Adrenal gland (tissue), 12 donors: ENCODE results near the gene PTPRN2. TPM values are rescaled to one million over a fixed set of nuclear protein-coding genes. Genes with fewer than 3 reads are reported as not detected.
"Not testable (repeated sequence)": the region's sequence is repeated elsewhere in the genome, so short reads cannot be mapped to it uniquely, and the experiment has no call there.

ENCODE experiments used
- DNase-seq, 7 donors: peaks; one replicate each; pipeline ENCODE4 v3.0.0-alpha.2; 2019 to 2020
- H3K27ac ChIP-seq, 5 donors: fragments of 200-600 bp; sonication (generic) in 4 of 5; 1 replicate in 3 of 5; 2 replicates in 2 of 5; pipeline versions ENCODE4 v1.5.1 to v1.8.0; 2016 to 2020; ENCODE audit warnings: mild to moderate bottlenecking in 1 of 5
- H3K27me3 ChIP-seq: fragments of 200-600 bp; 2 replicates; pipeline ENCODE4 v1.8.0; 2021
- H3K36me3 ChIP-seq, 2 donors: fragments of 200-600 bp; replicated peaks in 1 of 2; 1 replicate in 1 of 2; 2 replicates in 1 of 2; pipeline versions ENCODE4 v1.5.1 to v1.8.0; 2018 to 2022
- H3K4me1 ChIP-seq, 2 donors: fragments of 200-600 bp; replicated peaks in 1 of 2; 1 replicate in 1 of 2; 2 replicates in 1 of 2; pipeline versions ENCODE4 v1.5.1 to v1.8.0; 2018 to 2021
- H3K4me3 ChIP-seq, 4 donors: fragments of 200-600 bp; sonication (generic) in 3 of 4; one replicate each; pipeline ENCODE4 v1.5.1; 2016 to 2018
- H3K9me3 ChIP-seq, 3 donors: fragments of 200-600 bp; sonication (generic) in 1 of 3; replicated peaks in 1 of 3; 1 replicate in 2 of 3; 2 replicates in 1 of 3; pipeline versions ENCODE4 v1.5.1 to v1.8.0; 2016 to 2021
- CTCF ChIP-seq, 6 experiments: fragments of 450-650 bp in 4 of 6; fragments of 200-600 bp in 2 of 6; sonication (generic) in 1 of 6; IDR thresholded peaks; 1 replicate in 5 of 6; 2 replicates in 1 of 6; pipeline versions ENCODE4 v1.5.1 to v1.8.0; 2016 to 2021; ENCODE audit warnings: antibody characterized with exemption in 6 of 6, mild to moderate bottlenecking in 2 of 6, moderate library complexity in 1 of 6
- POLR2A ChIP-seq, 2 donors: fragments of 450-650 bp; IDR thresholded peaks; one replicate each; pipeline ENCODE4 v1.6.1; 2017; ENCODE audit warnings: antibody characterized with exemption in 2 of 2, mild to moderate bottlenecking in 2 of 2, moderate library complexity in 1 of 2
- WGBS, 4 donors: extraction: QIAGEN DNeasy Blood & Tissue Kit in 2 of 4; methylation state at CpG; one replicate each; pipeline versions ENCODE4 v1.1.5 to v1.1.7; 2013 to 2017; 5-methylcytosine and 5-hydroxymethylcytosine counted together
- intact Hi-C, 2 donors: fragments of 100-400 bp; cut with DNase I; formaldehyde crosslinking; loops; one replicate each; pipeline versions ENCODE4 v1.14.1 to v1.15.0; 2022 to 2023
- polyA plus RNA-seq, 3 donors: library from polyadenylated mRNA; stranded (reverse); fragments of 200-250 nt in 2 of 3; fragments of 350-450 nt in 1 of 3; fragmentation: Illumina TruSeq in 1 of 3; extraction: RNeasy Lipid Tissue Mini Kit (QIAGEN cat#74804) in 1 of 3; gene quantifications; one replicate each; pipeline ENCODE4 v1.2.3, GENCODE V29; 2013 to 2014
- total RNA-seq, 9 donors: library from RNA; depleted of rRNA in 4 of 9; stranded (reverse); fragments of >200 nt in 4 of 9; fragments of 120-200 nt in 1 of 9; fragmentation: NEBNext Ultra II Directional in 1 of 9; extraction: Animal tissue kit (Norgen Biotek cat#: 25700) in 1 of 9; gene quantifications; one replicate each; pipeline versions ENCODE4 v1.1.0 to v1.2.4, GENCODE V29; 2013 to 2023
- donor health status: healthy with polysubstance abuse.
- donor health status: Bipolar disorder and iron deficiency.
- donor health status: DM: yes; HTN: yes; CAD: no.
- donor health status: DM: no; HTN: no; CAD: no.
- donor health status: DM: no; HTN: no; CAD: no.
- donor health status: DM: yes; HTN: yes; CAD: no.

The PTPRN2 gene
- total and polyA plus RNA-seq, 12 donors: 2.2 to 16.2 (median 3.4) TPM

- Histone ChIP-seq H3K9me3 (no peaks in the 10 kb centered on the region), H3K27ac (no peak overlapping the region), H3K4me1 (no peaks in the 10 kb centered on the region), H3K36me3 (no peaks in the 10 kb centered on the region), H3K27me3 (no peaks in the 10 kb centered on the region), H3K4me3 (no peak overlapping the region)
- TF ChIP-seq CTCF (IDR thresholded peaks at IDR 0.05) (no peak), POLR2A (IDR thresholded peaks at IDR 0.05) (no peak)
- 83 to 86% (median 84%) methylated on average over 9 of the region's 9 CpGs for WGBS, 4 donors
- intact Hi-C loops: loop anchor here in 1 of 2 donors (10.0 kb wide), 1 partner anchor 58 kb away; no protein-coding TSS in a partner anchor
- DNase-seq: no peak
Observed at GRCh38 chr7:157726764-157727163, 860.9 kb downstream of the PTPRN2 start.

GRCh38 chr7:157725312-157725711 is 862.3 kb downstream of the PTPRN2 start:
- H3K9me3 ChIP-seq, H3K4me1 ChIP-seq, H3K36me3 ChIP-seq, H3K4me3 ChIP-seq, DNase-seq, H3K27ac ChIP-seq, H3K27me3 ChIP-seq: not testable (repeated sequence)
- intact Hi-C loops: loop anchor here in 1 of 2 donors (10.0 kb wide), 1 partner anchor 59 kb away; no protein-coding TSS in a partner anchor
- WGBS, 4 donors: 57 to 74% (median 64%) methylated on average over 7 to 10 of the region's 10 CpGs

- no peak overlapping the region for H3K4me3 ChIP-seq
- no peaks in the 10 kb centered on the region for H3K27me3 ChIP-seq
- no peaks in the 10 kb centered on the region for H3K36me3 ChIP-seq
- no peak for TF ChIP-seq POLR2A (IDR thresholded peaks at IDR 0.05)
- TF ChIP-seq CTCF (IDR thresholded peaks at IDR 0.05): no peak
- no peaks in the 10 kb centered on the region for H3K4me1 ChIP-seq
- H3K9me3 ChIP-seq: no peaks in the 10 kb centered on the region
- DNase-seq: no peak
- WGBS, 4 donors: 62 to 74% (median 70%) methylated on average over 10 of the region's 10 CpGs
- H3K27ac ChIP-seq: no peak overlapping the region
- intact Hi-C loops: loop anchor here in 1 of 2 donors (10.0 kb wide), 1 partner anchor 62 kb away; no protein-coding TSS in a partner anchor
Observed at GRCh38 chr7:157723205-157723604, 864.4 kb downstream of the PTPRN2 start.

GRCh38 chr7:157722137-157723060 is 865.2 kb downstream of the PTPRN2 start:
- no peaks in the 10 kb centered on the region for H3K9me3 ChIP-seq
- intact Hi-C loops: loop anchor here in 1 of 2 donors (10.0 kb wide), 1 partner anchor 62 kb away; no protein-coding TSS in a partner anchor
- H3K27me3 ChIP-seq: no peaks in the 10 kb centered on the region
- WGBS, 4 donors: 75 to 84% (median 80%) methylated on average over 31 to 32 of the region's 32 CpGs
- H3K27ac ChIP-seq: no peak overlapping the region
- no peak for TF ChIP-seq POLR2A (IDR thresholded peaks at IDR 0.05)
- no peak for TF ChIP-seq CTCF (IDR thresholded peaks at IDR 0.05)
- H3K36me3 ChIP-seq: no peaks in the 10 kb centered on the region
- DNase-seq: no peak
- no peaks in the 10 kb centered on the region for H3K4me1 ChIP-seq
- H3K4me3 ChIP-seq: no peak overlapping the region
